Right lobe of liver (tissue), 4 donors: ENCODE measurements around the gene SPTBN4.

Experiments
- POLR2A ChIP-seq: fragments of 450-650 bp; IDR thresholded peaks from one replicate; pipeline ENCODE4 v1.6.1; 2017; ENCODE audit warnings: antibody characterized with exemption, mild to moderate bottlenecking
- TF ChIP-seq, protein P1 (sequence below), 4 donors: fragments of 200-600 bp in 3 of 4; fragments of 450-650 bp in 1 of 4; IDR thresholded peaks; one replicate each; pipeline versions ENCODE4 v1.5.1 to v1.8.0; 2016 to 2022; ENCODE audit warnings: antibody characterized with exemption in 4 of 4, mild to moderate bottlenecking in 2 of 4
- donor health status: DM: no; HTN: no; CAD: no.
- donor health status: DM: no; HTN: no; CAD: no.
- donor health status: DM: no; HTN: yes; CAD: no.

- TF ChIP-seq, protein P1, sequence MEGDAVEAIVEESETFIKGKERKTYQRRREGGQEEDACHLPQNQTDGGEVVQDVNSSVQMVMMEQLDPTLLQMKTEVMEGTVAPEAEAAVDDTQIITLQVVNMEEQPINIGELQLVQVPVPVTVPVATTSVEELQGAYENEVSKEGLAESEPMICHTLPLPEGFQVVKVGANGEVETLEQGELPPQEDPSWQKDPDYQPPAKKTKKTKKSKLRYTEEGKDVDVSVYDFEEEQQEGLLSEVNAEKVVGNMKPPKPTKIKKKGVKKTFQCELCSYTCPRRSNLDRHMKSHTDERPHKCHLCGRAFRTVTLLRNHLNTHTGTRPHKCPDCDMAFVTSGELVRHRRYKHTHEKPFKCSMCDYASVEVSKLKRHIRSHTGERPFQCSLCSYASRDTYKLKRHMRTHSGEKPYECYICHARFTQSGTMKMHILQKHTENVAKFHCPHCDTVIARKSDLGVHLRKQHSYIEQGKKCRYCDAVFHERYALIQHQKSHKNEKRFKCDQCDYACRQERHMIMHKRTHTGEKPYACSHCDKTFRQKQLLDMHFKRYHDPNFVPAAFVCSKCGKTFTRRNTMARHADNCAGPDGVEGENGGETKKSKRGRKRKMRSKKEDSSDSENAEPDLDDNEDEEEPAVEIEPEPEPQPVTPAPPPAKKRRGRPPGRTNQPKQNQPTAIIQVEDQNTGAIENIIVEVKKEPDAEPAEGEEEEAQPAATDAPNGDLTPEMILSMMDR (IDR thresholded peaks at IDR 0.05): no peak
- TF ChIP-seq POLR2A: no peak
These were observed 8.7 kb upstream of the SPTBN4 start for GRCh38 chr19:40457953-40458596.
